GM12891 (cell line): ENCODE data around the gene U2AF2.

ENCODE experiments used
- PAX5 ChIP-seq: IDR thresholded peaks from 2 replicates; pipeline ENCODE4 v1.6.1; 2011; ENCODE audit warnings: low read length, moderate library complexity, mild to moderate bottlenecking; ENCODE audit not compliant: insufficient read depth, severe bottlenecking
- POLR2A ChIP-seq: IDR thresholded peaks from 2 replicates; pipeline ENCODE4 v1.6.1; 2011; ENCODE audit warnings: low read depth, low read length, control low read depth
- SPI1 ChIP-seq: IDR thresholded peaks from 2 replicates; pipeline ENCODE4 v1.6.1; 2011; ENCODE audit warnings: low read depth, low read length, control low read depth
- TAF1 ChIP-seq: IDR thresholded peaks from 2 replicates; pipeline ENCODE4 v1.6.1; 2011; ENCODE audit warnings: low read depth, low read length, control low read depth

- TF ChIP-seq POLR2A (no peak), SPI1 (no peak), TAF1 (no peak), PAX5 (no peak)
Observed at GRCh38 chr19:55633861-55634260, 21.0 kb upstream of the U2AF2 start.
